ENCODE data around the gene NUFIP2. TPM values are rescaled to one million over a fixed set of nuclear protein-coding genes. Genes with fewer than 3 reads are reported as not detected.

The NUFIP2 gene
- total RNA-seq, 1 experiment from 2014 or later = 106 TPM

GRCh38 chr17:29238133-29238850 lies 55.7 kb downstream of the NUFIP2 start:
- ChIA-PET CTCF (no interaction called here), POLR2A (no interaction called here)
- peaks cover 17% of the 10 kb centered on the region for H3K4me1 ChIP-seq (ENCODE audit: control insufficient read depth, insufficient read depth, low read length)
- in situ Hi-C loops (cut with HindIII; ENCODE audit: low pct_unique_long_range_greater_than_20kb, low sequenced_read_pairs) (no loop called here), intact Hi-C loops (cut with micrococcal nuclease; ENCODE audit: unreplicated experiment) (no loop called here)
- BruUV-seq (replicated peaks) = no TSS peak
- TF ChIP-seq POLR2AphosphoS5 (IDR thresholded peaks at IDR 0.05; ENCODE audit: low read depth, low read length) = no peak
- TF ChIP-seq SIN3A (IDR thresholded peaks at IDR 0.05; ENCODE audit: borderline replicate concordance, insufficient read depth, low read depth, low read length) = no peak
- no peak for TF ChIP-seq REST (IDR thresholded peaks at IDR 0.05; ENCODE audit: insufficient read depth in 1 of 2, low read depth in 2 of 2, low read length in 1 of 2)
- TF ChIP-seq CTCF (IDR thresholded peaks at IDR 0.05) = no peak
- TF ChIP-seq TCF7L2 (IDR thresholded peaks at IDR 0.05; ENCODE audit: low read depth, low read length) = no peak
- no peaks in the 10 kb centered on the region for H3K9me3 ChIP-seq (ENCODE audit: control insufficient read depth, insufficient read depth, low read depth, low read length)
- H3K27ac ChIP-seq (ENCODE audit: low read length) = no peak overlapping the region
- no peaks in the 10 kb centered on the region for H3K36me3 ChIP-seq (ENCODE audit: control insufficient read depth, insufficient read depth, low read length)
- H3K4me3 ChIP-seq (ENCODE audit: low read depth in 2 of 2, low read length in 2 of 2) = no peak overlapping the region
- no peaks in the 10 kb centered on the region for H3K27me3 ChIP-seq (ENCODE audit: control insufficient read depth, insufficient read depth, low read length)
- ATAC-seq (no peak), DNase-seq (ENCODE audit: low read depth, low spot score) (no peak)

GRCh38 chr17:29237476-29238132 lies 56.3 kb downstream of the NUFIP2 start:
- intact Hi-C loops (cut with micrococcal nuclease; ENCODE audit: unreplicated experiment) = no loop called here
- POLR2A ChIA-PET = no interaction called here

More at GRCh38 chr17:29237476-29238132, 56.3 kb downstream of the NUFIP2 start:
- Histone ChIP-seq H3K4me3 (ENCODE audit: low read depth in 2 of 2, low read length in 2 of 2) (no peak overlapping the region), H3K9me3 (ENCODE audit: control insufficient read depth, insufficient read depth, low read depth, low read length) (no peaks in the 10 kb centered on the region), H3K4me1 (ENCODE audit: control insufficient read depth, insufficient read depth, low read length) (peaks cover 17% of the 10 kb centered on the region), H3K27ac (ENCODE audit: low read length) (no peak overlapping the region), H3K27me3 (ENCODE audit: control insufficient read depth, insufficient read depth, low read length) (no peaks in the 10 kb centered on the region), H3K36me3 (ENCODE audit: control insufficient read depth, insufficient read depth, low read length) (no peaks in the 10 kb centered on the region)
- DNase-seq (ENCODE audit: low read depth, low spot score) (no peak), ATAC-seq (no peak)
- CTCF ChIA-PET = no interaction called here
- TF ChIP-seq TCF7L2 (IDR thresholded peaks at IDR 0.05; ENCODE audit: low read depth, low read length) (no peak), SIN3A (IDR thresholded peaks at IDR 0.05; ENCODE audit: borderline replicate concordance, insufficient read depth, low read depth, low read length) (no peak), REST (IDR thresholded peaks at IDR 0.05; ENCODE audit: insufficient read depth in 1 of 2, low read depth in 2 of 2, low read length in 1 of 2) (no peak)
- in situ Hi-C loops (cut with HindIII; ENCODE audit: low pct_unique_long_range_greater_than_20kb, low sequenced_read_pairs) = no loop called here
- BruUV-seq (replicated peaks) = no TSS peak

Measured in Panc1 (cell line).